ENCODE data around the gene ENTPD6. TPM values are rescaled to one million over a fixed set of nuclear protein-coding genes. Genes with fewer than 3 reads are reported as not detected.

The ENTPD6 gene
- total RNA-seq, 1 donor from 2014 or later: 57.8 TPM

GRCh38 chr20:25147716-25148115 is 47.8 kb upstream of the ENTPD6 start:
- no peak overlapping the region for H3K4me3 Mint-ChIP-seq (ENCODE audit: unreplicated experiment)
- H3K4me3 ChIP-seq (ENCODE audit: insufficient read depth, low read depth, low read length): no peak overlapping the region
- TF ChIP-seq CTCF (IDR thresholded peaks at IDR 0.05; ENCODE audit: insufficient read depth, low read depth, low read length): no peak
- TF ChIP-seq EZH2 (IDR thresholded peaks at IDR 0.05; ENCODE audit: insufficient read depth, low read length): no peak
- peaks cover 3% of the 10 kb centered on the region for H3K9me3 ChIP-seq (ENCODE audit: insufficient read depth, low read depth, low read length)
- no peaks in the 10 kb centered on the region for H3K79me2 ChIP-seq (ENCODE audit: insufficient read depth, low read length)
- peaks cover 57% of the 10 kb centered on the region for H3K27me3 Mint-ChIP-seq (ENCODE audit: low read depth, unreplicated experiment)
- peaks cover 2% of the 10 kb centered on the region for H3K4me1 ChIP-seq (ENCODE audit: insufficient read depth, low read length)
- no peaks in the 10 kb centered on the region for H3K4me1 Mint-ChIP-seq (ENCODE audit: low read depth, unreplicated experiment)
- H2AFZ ChIP-seq (ENCODE audit: low read depth, low read length): no peak overlapping the region
- H3K27ac ChIP-seq (ENCODE audit: low read depth, low read length): no peak overlapping the region
- no peaks in the 10 kb centered on the region for H4K20me1 ChIP-seq (ENCODE audit: insufficient read depth, low read length)
- H3K9ac ChIP-seq (ENCODE audit: low read length): no peak overlapping the region
- H3K36me3 Mint-ChIP-seq (ENCODE audit: low read depth, unreplicated experiment): no peaks in the 10 kb centered on the region
- DNase-seq (ENCODE audit: low read depth) (no peak), FAIRE-seq (no peak)
- H3K36me3 ChIP-seq (ENCODE audit: insufficient read depth, low read length): no peaks in the 10 kb centered on the region
- H3K9me3 Mint-ChIP-seq (ENCODE audit: unreplicated experiment): peaks cover 2% of the 10 kb centered on the region
- peak overlapping the region; percentile 90 for H3K4me2 ChIP-seq (ENCODE audit: low read length)
- H3K27me3 ChIP-seq (ENCODE audit: insufficient read depth, low read length): peaks cover 47% of the 10 kb centered on the region
- no peak overlapping the region for H3K27ac Mint-ChIP-seq (ENCODE audit: unreplicated experiment)

GRCh38 chr20:25148181-25148981 is 47.1 kb upstream of the ENTPD6 start:
- Histone ChIP-seq H3K4me3 (ENCODE audit: insufficient read depth, low read depth, low read length) (peak overlapping the region; percentile 49), H4K20me1 (ENCODE audit: insufficient read depth, low read length) (no peaks in the 10 kb centered on the region), H2AFZ (ENCODE audit: low read depth, low read length) (peak overlapping the region; percentile 95), H3K27me3 (ENCODE audit: insufficient read depth, low read length) (peaks cover 47% of the 10 kb centered on the region), H3K4me1 (ENCODE audit: insufficient read depth, low read length) (peaks cover 2% of the 10 kb centered on the region), H3K4me2 (ENCODE audit: low read length) (peak overlapping the region; percentile 90), H3K9ac (ENCODE audit: low read length) (peak overlapping the region; percentile 35), H3K79me2 (ENCODE audit: insufficient read depth, low read length) (no peaks in the 10 kb centered on the region), H3K36me3 (ENCODE audit: insufficient read depth, low read length) (no peaks in the 10 kb centered on the region), H3K9me3 (ENCODE audit: insufficient read depth, low read depth, low read length) (peaks cover 3% of the 10 kb centered on the region), H3K27ac (ENCODE audit: low read depth, low read length) (no peak overlapping the region)
- H3K27ac Mint-ChIP-seq (ENCODE audit: unreplicated experiment): peak overlapping the region; percentile 42
- H3K4me3 Mint-ChIP-seq (ENCODE audit: unreplicated experiment): no peak overlapping the region
- TF ChIP-seq CTCF (IDR thresholded peaks at IDR 0.05; ENCODE audit: insufficient read depth, low read depth, low read length) (no peak), EZH2 (IDR thresholded peaks at IDR 0.05; ENCODE audit: insufficient read depth, low read length) (no peak)
- FAIRE-seq (no peak), DNase-seq (ENCODE audit: low read depth) (peak; percentile 31)
- peaks cover 53% of the 10 kb centered on the region for H3K27me3 Mint-ChIP-seq (ENCODE audit: low read depth, unreplicated experiment)
- no peaks in the 10 kb centered on the region for H3K4me1 Mint-ChIP-seq (ENCODE audit: low read depth, unreplicated experiment)
- H3K9me3 Mint-ChIP-seq (ENCODE audit: unreplicated experiment): peaks cover 2% of the 10 kb centered on the region
- H3K36me3 Mint-ChIP-seq (ENCODE audit: low read depth, unreplicated experiment): no peaks in the 10 kb centered on the region
